ENCODE data around the gene OOSP4A.

DNA sequence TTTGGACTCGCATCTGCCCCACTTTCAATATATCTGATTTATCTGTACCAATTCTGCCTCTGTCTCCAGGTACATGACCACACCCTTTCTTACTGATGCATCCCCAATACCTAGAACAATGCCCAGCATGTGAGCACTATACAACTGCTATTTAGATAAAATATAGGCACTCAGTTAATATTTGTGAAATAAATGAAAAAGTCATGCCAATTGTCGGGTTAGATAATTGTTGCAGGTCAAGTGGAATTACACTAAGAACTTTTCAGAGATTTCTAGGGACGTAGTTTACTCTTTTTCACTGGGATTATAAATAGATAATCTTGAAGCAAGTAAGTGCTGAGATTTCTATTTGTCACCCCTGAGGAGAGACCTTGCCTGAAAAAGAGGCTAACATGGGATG is 20.5 kb downstream of the OOSP4A start:
- TF ChIP-seq, protein P1, sequence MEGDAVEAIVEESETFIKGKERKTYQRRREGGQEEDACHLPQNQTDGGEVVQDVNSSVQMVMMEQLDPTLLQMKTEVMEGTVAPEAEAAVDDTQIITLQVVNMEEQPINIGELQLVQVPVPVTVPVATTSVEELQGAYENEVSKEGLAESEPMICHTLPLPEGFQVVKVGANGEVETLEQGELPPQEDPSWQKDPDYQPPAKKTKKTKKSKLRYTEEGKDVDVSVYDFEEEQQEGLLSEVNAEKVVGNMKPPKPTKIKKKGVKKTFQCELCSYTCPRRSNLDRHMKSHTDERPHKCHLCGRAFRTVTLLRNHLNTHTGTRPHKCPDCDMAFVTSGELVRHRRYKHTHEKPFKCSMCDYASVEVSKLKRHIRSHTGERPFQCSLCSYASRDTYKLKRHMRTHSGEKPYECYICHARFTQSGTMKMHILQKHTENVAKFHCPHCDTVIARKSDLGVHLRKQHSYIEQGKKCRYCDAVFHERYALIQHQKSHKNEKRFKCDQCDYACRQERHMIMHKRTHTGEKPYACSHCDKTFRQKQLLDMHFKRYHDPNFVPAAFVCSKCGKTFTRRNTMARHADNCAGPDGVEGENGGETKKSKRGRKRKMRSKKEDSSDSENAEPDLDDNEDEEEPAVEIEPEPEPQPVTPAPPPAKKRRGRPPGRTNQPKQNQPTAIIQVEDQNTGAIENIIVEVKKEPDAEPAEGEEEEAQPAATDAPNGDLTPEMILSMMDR (IDR thresholded peaks at IDR 0.05; ENCODE audit: low read length): no peak
- no peak for TF ChIP-seq EZH2 (optimal IDR thresholded peaks at IDR 0.05; ENCODE audit: low read depth, low read length)

All from MM.1S (cell line).